COLO668 (cell line): ENCODE results near the gene ZNF586.
A peak's percentile ranks its signal among the peaks of the same experiment; 100 is the strongest.
"Not testable (repeated sequence)": the region's sequence is repeated elsewhere in the genome, so short reads cannot be mapped to it uniquely, and the experiment has no call there.

ENCODE experiments used
- DNase-seq: peaks from one replicate; lab custom pipeline; 2025; ENCODE audit not compliant: unreplicated experiment; lab: John Stamatoyannopoulos, UW

Gene ZNF586

DNA sequence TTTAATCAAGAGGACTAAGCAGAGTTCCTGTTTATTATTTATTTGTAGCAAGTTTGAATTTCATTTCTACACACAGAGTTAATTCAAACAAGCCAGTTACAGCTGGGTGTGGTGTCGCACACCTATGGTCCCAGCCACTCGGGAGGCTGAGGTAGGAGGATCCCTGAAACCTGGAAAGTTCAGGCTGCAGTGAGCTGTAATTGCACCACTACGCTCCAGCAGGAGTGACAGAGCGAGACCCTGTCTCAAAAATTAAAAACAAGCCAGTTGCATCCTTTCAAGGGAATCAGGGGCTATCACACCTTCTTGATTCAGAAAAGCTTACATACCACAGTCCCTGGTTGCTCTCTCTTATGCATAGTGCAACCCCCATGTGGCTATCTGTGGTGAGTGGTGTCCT lies 19.8 kb downstream of the ZNF586 start:
- no peak for DNase-seq

DNA sequence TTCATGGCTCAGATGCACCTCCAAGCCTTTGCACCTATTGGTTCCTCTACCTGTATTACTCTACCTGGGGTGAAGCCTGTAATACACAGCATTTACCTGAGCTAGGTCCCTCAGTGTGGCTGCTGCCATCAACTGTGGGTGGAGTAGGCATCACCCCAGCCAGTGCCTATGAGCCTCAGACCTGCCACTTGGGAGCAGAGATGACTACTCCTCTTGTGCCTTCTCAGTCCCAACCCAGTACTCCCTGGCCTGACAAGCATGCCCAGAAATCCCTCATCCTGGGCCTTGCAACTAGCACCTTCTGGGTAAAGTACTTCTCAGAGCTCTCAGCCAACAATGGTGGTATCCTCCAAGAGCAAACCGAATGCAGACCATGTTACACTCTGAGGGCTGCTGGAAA lies 27.1 kb downstream of the ZNF586 start:
- not testable (repeated sequence) for DNase-seq

DNA sequence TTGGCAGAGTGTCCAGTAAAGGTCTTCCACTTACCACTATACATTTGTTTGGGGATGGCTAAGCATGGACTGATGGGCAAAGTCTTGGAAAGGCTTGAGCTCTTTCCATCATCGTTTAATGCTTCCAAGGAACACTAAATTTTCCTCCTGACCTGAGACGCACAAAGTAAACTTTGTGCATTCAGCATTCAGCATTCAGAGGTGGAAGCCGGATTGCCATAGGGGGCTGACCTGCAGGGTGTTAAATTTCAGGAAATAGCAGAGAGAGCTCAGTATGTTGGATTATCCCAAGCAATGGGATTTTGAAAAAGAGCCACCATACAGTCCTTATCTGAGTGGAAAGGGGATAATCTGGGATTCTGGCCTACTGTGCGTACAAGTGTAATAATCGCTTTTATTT lies 31.2 kb downstream of the ZNF586 start:
- no peak for DNase-seq

DNA sequence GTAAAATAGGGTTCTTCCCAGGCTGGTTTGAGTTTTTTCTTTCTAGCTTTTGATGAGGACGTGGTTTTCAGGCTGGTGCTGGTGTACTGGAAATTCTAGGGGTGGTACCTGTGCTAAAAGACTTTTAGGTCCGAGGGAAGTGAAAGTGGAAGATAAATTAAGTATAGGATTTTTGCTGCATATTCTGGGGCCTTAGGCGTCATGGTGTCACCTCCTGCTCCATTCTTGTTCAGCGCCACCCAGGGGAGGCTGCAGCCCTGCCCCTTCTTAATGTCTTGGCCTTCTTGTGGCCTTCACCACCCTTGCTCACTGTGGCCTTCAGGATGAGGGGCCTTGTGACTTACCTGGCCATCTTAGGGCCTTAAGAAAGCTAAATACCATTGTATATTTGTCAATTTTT lies 32.8 kb downstream of the ZNF586 start:
- DNase-seq, result no peak

DNA sequence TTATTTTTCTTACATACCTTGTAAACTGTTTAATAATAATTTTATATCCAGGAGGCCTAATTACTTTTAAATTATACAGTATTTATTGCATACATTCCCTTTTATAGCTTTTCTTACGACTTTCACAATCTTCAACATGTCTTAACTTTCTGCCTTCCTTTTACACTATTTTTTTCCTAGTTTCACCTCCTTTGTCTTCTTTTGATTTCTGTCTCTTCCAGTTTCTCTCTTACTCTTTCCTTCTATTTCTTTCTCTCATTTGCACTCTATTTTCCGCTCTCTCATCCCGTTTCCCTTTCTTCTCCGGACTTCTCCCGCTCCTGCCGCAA lies 33.8 kb downstream of the ZNF586 start:
- no peak for DNase-seq

DNA sequence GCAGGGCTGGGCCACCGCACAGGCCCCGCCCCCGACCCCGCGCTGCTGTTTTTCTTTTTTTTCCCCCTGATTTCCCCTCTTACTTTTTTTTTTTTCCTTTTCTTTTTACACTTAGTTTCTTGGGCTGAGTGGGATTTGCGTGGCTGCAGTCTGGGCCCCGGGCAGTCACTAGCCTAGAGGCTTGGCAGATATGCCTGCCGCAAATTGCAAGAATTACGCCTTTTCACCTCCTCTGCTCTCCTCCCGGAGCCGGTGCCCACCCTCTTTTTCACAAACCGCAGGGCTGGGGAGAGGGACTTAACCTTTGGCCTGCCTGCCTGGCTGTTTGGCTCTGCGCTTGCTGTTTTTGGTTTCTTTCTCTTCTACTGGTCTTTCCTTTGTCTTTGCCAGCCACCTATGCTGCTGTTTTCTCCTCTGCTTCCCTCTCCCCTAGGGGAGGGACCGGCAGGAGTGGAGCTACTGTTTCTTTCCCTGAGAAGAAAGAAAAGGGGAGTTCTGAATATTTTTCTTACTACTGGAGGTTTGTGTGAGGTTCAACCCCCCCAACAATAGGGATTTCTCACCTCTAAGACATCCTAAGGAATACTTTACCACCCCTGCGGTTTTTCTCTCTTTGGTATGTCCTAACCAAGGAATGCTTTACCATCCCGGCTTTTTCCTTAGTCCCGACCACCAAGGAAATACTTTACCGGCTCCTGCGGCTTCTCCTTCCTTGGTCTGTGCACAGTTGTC lies 34.3 kb downstream of the ZNF586 start:
- no peak for DNase-seq

DNA sequence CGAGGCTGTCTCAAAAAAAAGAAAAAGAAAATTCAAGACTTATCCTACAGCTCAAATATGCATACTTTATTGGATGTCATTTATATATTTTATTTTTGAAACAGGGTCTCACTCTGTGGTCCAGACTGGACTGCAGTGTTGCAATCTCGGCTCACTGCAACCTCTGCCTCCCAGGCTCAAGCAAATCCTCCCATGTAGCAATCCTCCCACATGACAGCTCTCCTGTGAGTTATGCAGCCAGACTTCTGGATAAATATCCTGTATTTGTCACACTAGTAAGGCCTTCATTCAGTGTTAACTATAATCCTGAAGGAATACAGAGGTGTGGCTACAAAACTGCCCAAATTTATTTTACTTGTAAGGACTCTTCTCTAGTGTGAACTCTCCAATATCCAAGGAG lies 38.1 kb downstream of the ZNF586 start:
- DNase-seq, result no peak

DNA sequence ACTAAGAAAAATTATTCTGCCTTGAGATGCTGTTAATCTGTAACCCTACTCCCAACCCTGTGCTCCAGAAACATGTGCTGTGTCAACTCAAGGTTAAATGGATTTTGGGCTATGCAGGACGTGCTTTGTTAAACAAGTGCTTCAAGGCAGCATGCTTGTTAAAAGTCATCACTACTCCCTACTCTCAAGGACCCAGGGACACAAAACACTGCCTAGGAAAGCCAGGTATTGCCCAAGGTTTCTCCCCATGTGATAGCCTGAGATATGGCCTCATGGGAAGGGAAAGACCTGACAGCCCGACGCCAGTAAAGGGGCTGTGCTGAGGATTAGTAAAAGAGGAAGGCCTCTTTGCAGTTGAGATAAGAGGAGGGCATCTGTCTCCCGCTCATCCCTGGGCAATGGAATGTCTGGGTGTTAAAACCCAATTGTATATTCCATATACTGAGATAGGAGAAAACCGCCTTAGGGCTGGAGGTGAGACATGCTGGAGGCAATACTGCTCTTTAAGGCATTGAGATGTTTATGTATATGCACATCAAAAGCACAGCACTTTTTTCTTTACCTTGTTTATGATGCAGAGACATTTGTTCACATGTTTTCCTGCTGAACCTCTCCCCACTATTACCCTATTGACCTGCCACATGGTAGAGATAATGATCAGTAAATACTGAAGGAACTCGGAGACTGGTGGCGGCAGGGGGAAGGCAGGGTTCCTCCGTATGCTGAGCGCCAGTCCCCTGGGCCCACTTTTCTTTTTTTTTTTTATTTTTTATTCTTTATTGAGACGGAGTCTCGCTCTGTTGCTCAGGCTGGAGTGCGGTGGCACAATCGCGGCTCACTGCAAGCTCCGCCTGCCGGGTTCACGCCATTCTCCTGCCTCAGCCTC lies 41.2 kb downstream of the ZNF586 start:
- DNase-seq, result not testable (repeated sequence)

DNA sequence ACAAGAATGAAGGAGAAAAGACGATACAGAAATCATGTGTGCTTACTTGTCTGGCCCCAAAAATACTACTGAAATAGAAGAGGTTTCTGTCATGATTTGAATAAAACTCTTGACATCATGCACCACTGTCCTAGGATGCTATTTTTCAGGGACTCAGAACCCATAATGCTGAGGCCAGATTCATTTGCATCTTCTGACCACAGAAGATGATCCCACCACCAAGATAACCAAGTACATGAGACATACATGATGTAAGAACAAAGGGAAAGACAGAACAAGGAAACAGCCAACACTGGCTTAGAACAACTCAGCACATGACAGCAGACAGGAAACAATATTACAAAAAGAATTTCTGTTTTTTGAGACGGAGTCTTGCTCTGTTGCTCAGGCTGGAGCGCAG lies 42.8 kb downstream of the ZNF586 start:
- DNase-seq, result no peak

DNA sequence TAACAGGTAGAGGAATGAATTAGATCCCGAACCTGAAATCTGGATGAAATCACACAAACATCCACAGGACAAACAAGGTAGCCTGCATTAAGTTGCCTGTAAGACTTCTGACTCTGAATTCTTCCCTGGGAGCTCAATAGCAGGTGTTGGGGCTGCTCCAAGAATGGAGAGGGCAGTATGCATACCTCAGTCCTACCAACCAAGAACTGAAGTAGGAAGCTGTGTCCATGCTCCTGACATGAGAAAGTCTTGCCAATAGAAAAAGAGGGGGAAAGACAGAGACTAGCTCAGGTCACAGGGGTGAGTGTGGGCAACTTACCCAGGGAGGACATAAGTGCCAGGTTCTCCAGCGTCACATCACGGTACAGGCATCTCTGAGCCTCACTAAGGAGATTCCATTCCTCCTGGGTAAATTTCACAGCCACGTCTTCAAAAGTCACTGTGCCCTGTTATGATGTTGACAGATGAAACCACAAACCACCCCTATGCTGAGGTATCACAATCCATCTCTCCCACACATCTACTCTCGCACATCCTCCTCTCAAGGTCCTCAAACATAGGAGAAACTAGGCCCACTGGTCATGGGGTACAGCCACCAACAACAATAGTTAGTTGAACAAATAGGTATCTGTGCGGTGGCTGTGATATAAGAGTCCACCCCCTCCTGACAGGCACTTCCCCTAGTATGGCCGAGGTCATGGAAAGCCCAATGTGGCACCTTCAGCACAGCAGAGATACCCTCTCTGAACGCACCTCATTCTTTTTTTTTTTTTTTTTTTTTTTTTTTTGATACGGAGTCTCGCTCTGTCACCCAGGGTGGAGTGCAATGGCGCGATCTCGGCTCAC lies 43.7 kb downstream of the ZNF586 start:
- DNase-seq, result not testable (repeated sequence)

DNA sequence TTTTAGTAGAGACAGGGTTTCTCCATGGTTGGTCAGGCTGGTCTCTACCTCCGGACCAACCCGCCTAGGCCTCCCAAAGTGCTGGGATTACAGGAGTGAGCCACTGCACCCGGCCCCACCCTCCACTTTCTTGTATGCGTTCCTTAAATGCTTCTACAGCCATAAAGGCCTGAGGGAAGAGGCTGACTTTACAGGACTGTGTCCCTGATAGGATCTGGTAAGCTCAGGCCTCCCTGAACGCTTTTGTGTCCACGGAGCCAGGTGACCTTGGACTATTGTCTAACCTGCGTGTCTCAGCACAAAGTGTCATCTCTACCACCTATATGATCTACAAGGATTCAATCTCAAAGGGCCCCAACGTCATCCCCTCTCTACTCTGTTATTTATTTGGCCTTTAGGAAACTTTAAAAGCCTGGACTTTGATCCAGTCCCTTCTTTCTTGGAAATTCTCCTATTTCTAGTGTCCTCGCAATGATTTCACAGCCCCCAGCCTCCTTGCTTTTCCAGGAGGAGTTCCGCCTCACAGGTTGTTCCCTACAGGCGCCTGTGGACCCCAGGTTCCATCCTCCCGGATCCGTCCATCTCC lies 44.5 kb downstream of the ZNF586 start:
- peak; percentile 4 for DNase-seq

DNA sequence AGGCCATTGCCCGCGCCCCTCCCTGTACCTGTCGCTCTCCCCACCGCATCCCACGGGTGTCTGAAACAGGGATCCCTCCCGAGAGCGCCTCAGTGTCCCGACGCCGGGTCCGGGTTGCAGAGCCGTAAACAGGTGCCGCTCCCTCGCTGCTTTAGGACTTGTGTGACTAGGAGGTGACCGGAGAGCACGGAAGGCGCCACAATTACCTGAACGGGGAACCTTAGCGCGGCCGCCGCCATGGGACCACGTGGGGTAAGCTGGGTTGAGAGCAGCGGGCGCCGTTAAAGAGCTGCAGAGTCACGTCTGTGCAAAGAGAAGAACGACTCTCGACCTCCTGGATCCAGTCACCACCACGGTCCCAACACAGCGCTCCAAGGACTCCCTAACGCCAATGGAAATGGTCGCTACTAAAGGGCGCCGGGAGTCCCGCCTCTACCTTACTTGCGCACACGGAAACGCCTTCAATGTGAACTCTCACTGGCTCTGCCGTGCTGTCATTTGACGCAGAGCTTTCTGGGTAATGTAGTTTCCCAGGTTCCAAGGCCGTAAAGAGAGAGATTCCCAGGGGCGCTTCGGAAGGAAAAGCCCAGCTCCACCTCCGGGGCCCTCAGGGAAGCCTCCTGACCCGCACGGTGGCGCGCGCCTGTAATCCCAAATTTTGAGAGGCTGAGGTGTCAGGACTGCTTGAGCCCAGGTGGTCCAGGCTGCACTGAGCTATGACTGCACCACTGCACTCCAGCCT lies 45.2 kb downstream of the ZNF586 start, which contains the start of gene ZNF552:
Gene ZNF552 (minus strand): TSS at position 409 of the 742 bp plus-strand sequence. CDS start 170 bp downstream, at position 239.
- peak; percentile 87 for DNase-seq

DNA sequence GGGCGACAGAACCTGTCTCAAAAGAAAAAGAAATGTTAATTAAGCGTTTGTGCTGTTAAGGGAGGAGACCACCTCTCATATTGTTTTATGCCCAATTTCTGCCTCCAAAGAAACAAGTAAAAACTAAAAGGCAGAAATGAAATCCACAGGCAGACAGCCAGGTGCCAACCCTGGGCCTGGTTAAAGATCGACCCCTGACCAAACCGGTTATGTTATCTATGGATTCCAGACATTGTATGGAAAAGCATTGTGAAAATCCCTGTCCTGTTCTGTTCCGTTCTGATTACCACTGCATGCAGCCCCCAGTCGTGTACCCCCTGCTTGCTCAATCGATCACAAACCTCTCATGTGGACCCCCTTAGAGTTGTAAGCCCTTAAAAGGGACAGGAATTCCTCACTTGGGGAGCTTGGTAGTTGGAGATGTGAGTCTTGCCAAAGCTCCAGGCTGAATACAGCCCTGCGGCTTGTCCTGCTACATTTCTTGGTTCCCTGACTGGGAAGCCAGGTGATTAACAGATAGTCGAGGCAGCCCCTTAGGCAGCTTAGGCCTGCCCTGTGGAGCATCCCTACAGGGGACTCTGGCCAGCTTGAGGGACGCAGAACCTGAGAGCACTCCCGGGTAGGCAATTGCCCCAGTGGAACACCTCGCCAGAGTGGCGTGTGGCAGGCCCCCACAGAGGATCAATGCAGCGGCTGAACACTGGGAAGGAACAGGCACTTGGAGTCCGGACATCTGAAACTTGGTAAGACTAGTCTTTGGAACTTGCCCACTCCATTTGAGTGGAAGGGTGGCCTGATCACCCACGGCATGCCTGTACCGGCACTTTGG lies 46.0 kb downstream of the ZNF586 start:
- DNase-seq, result no peak

DNA sequence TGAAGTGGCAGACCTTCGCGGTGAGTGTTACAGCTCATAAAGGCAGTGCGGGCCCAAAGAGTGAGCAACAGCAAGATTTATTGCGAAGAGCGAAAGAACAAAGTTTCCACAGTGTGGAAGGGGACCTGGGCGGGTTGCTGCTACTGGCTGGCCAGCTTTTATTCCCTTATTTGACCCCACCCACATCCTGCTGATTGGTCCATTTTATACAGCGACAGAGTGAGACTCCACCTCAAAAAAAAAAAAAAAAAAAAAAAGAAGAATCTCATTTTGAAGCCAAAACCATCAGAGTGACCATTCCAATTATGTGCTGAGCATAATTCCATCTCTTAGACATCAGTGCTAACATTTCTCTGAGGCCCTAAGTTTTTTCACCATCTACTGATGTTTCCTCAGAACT lies 47.2 kb downstream of the ZNF586 start:
- DNase-seq, result no peak

DNA sequence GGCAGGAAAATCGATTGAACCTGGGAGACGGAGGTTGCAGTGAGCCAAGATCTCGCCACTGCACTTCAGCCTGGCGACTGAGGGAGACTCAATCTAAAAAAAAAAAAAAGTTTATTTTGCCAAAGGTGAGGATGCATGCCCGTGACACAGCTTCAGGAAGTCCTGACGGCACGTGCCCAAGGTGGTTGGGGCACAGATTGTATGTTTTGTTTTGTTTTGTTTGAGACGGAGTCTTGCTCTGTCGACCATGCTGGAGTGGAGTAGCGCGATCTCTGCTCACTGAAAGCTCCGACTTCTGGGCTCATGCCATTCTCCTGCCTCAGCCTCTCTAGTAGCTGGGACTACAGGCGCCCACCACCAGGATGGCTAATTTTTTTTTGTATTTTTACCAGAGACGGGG lies 48.5 kb downstream of the ZNF586 start:
- no peak for DNase-seq

DNA sequence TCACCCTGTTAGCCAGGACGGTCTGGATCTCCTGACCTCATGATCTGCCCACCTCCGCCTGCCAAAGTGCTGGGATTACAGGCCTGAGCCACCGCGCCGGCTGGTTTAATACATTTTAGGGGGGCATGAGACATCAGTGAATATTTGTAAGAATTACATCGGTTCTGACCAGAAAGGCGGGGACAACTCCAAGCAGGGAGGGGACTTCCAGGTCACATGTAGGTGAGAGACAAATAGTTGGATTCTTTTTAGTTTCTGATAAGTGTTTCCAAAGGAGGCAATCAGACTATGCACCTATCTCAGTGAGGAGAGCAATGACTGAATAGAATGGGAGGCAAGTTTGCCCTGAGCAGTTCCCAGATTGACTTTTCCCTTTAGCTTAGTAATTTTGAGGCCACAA lies 48.9 kb downstream of the ZNF586 start:
- DNase-seq, result no peak

DNA sequence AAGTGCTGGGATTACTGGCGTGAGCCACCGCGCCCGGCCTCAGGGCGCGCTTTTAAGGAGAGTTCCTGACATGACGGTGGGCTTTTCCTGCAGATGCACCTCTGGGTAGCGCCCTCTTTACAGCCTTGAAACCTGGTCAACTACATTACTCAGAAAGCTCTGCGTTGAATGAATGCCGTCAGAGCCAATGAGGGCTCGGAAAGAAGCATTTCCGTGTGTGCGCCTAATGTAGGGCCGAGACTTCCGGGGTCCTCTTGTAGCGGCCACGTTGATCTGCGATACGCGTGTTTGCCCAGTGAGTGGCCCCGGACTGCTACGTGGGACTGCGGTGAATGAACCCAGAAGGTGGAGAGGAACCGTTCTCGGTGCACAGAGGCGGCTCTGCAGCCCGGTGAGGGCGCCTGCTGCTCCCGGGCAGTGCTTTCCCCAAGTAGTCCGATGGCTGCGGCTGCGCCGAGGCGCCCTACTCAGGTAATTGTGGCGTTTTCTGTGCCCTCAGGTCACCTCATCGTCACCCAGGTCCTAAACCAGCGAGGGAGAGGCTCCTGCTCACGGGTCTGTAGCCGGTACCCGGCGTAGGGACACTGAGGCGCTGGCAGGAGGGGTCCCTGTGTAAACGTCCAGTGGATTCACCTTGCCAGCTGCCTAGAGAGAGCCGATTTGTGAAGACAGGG lies 50.1 kb downstream of the ZNF586 start:
- DNase-seq, result peak; percentile 82

DNA sequence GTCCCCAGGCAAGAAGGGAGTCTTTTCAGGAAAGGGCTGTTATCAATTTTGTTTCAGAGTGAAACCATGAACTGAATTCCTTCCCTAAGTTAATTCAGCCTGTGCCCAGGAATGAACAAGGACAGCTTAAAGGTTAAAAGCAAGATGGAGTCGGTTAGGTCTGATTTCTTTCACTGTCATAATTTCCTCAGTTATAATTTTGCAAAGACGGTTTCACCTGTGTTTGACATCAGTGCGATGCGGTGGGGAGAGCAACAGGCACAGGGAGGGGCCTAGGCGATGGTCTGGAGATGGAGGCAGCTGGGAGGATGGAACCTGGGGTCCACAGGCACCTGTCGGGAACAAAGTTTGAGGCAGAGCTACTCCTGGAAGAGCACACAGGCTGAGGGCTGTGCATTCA lies 51.1 kb downstream of the ZNF586 start:
- no peak for DNase-seq

DNA sequence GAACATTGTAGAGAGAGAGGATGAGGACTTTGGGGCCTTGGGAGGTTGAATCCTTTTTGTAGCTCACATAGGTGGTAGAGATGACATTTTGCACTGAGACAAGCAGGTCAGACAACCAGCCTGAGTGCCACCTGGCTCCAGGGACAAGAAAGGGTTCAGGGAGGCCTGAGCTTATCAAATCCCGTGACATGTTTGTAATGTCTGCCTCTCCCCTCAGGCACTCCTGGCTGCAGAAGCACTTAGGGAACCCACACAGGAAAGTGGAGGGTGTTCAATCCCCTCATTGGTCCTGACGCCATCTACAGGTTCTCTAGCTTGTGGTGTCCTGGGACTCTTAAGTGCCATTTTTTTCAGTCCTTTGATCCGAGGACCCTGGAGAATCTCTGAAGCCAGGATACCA lies 51.6 kb downstream of the ZNF586 start:
- not testable (repeated sequence) for DNase-seq
